SK-MEL-5 (cell line): ENCODE data around the gene TAP2. TPM values are rescaled to one million over a fixed set of nuclear protein-coding genes. Genes with fewer than 3 reads are reported as not detected.
"Not testable (repeated sequence)": the region's sequence is repeated elsewhere in the genome, so short reads cannot be mapped to it uniquely, and the experiment has no call there.

Source experiments
- DNase-seq: peaks from one replicate; pipeline ENCODE4 v3.0.0-alpha.2; 2016; ENCODE audit warnings: low read depth, low spot score
- in situ Hi-C: cut with HindIII; loops from 2 replicates; pipeline ENCODE4 v1.10.0; 2016; ENCODE audit warnings: low sequenced_read_pairs, high pct_unique_total_duplicates, low pct_unique_long_range_greater_than_20kb
- polyA plus RNA-seq, 2 experiments: library from polyadenylated mRNA; depleted of rRNA; stranded (reverse); fragments of >200 nt; gene quantifications; 2 replicates each; pipeline ENCODE4 v1.2.3, GENCODE V29; 2015
- total RNA-seq: library from RNA; depleted of rRNA; stranded (reverse); fragments of >200 nt; shearing (Covaris generic); gene quantifications from 2 replicates; pipeline ENCODE4 v1.2.3, GENCODE V29; 2014; rRNA removed

TAP2 gene
- total RNA-seq = 52.5 and 54.2 TPM in 2 replicates
- 33.3 and 37.1 TPM in 2 replicates for polyA plus RNA-seq (2015; cell fraction: cytosol; rRNA removed)
- 90.6 and 106 TPM in 2 replicates for polyA plus RNA-seq (2015; cell fraction: nucleus; rRNA removed)

DNA sequence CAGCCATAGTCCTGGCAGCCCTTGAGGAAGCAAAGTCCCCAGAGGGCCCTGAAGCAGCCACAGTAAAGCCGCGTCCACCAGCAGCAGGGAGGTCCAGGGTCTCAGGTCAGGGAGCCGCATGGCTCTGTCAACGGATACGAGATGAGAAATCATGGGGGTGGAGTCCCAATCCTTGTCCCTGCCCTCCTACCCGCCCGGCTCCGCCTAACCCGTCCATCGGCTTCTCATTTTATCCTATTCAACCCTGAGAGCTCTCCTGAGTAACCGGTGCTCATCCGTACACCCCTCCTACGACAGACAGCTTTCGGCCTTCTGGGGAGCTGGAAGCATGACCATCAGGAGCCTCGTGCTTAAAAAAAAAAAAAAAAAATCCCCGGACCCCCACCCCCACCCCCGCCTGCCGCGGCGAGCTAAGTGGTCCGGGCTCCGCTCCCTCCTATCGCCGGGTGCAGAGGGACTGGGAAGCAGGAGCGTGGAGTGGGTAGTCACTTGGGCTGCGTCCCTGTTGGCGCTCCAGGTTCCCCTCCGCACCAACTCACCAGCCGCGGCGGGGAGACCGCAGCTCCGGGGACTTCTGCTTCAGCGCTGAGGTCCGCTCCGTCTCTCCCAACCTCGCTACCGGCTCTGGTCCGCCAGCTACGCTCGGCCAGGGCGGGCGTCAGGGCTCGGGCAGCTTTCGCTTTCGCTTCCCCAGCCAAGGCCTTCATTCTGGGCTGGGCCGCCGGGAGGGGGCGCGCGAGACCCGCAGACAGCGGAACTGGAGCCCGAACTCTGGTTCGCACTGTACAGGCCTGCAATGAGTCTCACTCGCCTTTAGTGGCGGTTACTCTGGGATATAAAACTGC, at the start of gene TAP2:
Gene TAP2, minus strand, starts transcription at position 626 of the 845 bp plus-strand sequence. Its CDS starts 506 bp downstream, at position 120.
- DNase-seq = peak; percentile 92
- in situ Hi-C loops = no loop called here

DNA sequence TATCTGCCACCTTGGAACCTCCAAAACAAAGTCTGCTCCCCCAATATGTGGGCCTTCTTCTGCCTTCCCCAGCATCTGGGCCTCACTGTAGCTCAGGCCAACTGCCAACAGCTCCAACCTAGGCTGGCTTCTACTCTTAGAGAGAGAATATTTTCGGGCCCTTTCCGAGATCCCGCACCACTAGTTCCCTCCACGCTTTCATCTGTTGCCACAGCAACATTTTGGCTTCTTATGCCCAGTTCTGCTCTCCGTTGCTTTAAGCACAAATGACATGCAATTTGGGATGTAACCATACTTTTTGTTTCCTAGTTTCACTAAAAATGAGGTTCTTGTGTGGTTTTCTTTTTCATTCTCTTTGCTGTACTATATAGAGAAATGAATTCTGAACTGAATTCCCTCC, 49.1 kb upstream of the TAP2 start:
- DNase-seq = no peak
- in situ Hi-C loops = no loop called here

DNA sequence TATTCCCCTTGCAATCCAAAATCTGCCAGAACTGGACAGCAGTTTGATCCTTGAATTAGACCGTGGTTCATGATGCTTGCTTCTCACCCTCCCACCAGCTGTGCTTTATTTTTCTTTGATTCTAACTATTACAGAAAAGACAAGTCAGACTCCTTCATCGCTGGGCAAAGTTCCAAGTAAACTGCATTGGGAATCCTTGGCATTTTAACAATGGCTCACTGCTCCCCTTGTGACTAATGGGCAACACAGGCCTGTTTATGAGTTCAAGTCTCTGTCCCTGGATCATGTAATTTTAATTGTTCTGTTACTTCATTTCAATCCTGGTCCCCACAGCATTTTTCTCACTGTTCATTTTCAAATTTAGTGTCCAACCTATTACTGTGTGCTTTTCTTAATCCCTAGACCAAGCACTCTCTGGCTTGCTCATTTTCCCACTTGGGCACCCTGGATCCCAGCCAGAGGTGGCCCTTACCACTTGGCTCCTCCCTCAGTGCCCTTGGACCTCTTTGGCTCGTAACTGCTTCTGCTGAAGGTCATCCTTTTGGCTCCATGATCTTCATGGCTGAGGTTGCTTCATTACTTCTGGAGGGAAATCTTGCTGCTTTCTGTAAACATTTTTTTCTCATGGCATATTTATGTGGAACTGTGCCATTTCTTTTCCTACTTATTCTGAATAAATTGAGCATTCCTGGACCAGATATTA, 48.3 kb upstream of the TAP2 start:
- in situ Hi-C loops = no loop called here
- DNase-seq = peak; percentile 59

DNA sequence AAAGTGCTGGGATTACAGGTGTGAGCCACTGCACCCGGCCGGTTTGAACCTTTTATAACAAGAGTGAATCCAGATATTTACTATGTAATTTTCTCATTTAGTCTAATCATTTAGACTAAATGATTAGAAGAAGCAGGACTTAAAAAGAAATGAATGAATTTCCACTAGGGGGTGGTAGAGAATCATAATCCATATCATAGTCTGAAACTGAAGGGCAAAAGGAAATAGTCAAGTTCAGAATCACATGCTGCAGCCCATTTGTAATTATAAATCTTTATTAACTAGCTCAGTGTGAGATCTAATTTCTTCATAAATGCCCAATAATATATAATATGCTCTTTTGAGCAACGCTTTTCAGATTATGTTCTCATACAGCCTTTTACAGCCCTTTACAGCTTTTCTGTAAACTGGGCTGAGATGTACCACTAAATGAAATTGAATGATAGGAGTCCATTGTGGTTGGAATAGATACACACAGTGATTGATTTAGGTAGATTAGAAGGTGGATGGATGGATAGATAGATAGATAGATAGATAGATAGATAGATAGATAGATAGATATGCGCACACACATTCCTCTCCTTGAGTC, 47.3 kb upstream of the TAP2 start:
- in situ Hi-C loops = no loop called here

DNA sequence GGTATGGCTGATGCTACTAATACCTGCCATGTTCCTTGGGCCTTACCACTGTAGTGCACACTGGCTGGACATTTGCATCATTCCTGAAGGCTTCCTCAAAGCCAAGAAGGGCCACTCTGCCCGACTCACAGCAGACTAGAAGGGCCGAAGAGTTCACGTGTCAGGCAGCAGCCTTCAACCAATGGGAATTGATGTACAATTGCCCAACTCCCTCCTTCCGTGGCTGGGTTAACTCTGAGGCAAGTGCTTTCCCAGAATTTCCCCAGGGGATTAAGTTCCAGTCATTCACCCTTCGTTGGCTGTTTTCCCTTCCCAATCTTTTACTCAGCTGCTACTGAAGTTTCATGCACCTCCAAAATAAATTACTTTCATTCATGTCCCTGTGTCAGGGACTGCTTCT, 45.2 kb upstream of the TAP2 start:
- in situ Hi-C loops = no loop called here
- DNase-seq = peak; percentile 66

More for the DNA sequence above, 47.3 kb upstream of the TAP2 start:
- DNase-seq = peak; percentile 79

DNA sequence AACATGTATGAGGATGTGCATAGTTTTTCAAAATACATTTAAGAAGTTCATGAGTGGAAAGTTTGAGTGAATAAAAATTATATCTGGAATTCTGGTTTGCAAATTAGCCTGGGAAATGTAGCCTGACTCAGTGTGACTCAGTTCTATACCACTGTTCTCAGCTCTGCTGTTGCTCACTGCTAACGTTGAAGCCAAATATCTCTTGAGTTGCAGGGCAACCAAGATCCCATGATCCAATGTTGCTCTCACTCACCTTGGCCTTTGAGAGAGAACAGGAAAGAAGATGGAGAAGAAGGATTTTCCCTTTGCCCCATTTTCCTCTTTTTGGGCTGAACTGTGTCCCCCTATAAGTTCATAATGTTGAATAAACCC, 44.3 kb upstream of the TAP2 start:
- no peak for DNase-seq
- in situ Hi-C loops = no loop called here

DNA sequence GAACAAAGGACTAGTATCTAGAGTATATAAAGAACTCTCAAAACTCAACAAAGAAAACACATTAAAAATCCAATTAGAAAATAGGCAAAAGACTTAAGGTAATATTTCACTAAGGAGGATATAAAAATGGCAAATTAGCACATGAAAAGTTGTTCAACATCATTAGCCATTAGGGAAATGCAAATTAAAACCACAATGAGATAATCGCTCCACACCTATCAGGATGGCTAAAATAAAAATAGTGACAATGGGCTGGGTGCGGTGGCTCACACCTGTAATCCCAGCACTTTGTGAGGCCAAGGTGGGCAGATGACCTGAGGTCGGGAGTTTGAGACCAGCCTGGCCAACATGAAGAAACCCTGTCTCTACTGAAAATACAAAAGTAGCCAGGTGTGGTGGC, 42.4 kb upstream of the TAP2 start:
- DNase-seq, in situ Hi-C loops: not testable (repeated sequence)

DNA sequence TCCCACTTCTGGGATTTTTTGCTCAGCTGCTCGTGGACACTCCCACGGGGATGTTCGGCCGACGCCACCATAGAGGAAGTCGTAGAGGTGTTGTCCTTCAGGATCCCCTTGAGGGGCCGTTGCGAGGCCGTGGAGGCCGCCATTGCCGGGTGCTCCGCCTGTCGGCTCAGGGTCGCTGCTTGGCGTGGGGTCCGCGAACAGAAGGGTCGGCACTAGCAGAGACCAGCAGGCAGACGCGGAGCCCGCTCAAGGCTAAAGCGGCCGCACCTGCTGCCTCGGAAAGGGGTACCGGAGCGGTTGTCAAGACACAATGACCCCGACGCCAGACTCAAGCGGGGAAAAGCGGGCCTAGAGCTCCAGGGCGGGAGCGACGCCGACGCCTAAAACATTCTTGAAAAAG, 41.2 kb upstream of the TAP2 start:
- no peak for DNase-seq
- in situ Hi-C loops = no loop called here

DNA sequence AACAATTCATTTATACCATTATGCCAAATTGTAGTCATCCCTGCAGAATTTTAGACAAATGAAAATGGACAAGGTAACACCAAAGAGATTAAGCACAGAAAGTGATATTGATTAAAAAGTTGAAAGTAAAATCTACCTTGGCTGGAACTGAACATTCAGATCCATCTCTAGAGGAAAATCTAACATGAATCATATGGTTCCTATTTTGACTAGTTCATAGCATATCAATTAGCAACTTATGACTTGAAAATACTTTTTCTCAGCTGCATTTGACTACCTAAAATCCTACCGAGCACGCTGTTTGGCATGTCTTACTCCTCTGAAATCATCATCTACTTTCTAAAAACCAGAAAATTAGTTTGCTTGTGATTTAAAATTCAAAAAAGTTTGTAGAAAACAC, 38.1 kb upstream of the TAP2 start:
- DNase-seq = no peak
- in situ Hi-C loops = no loop called here

DNA sequence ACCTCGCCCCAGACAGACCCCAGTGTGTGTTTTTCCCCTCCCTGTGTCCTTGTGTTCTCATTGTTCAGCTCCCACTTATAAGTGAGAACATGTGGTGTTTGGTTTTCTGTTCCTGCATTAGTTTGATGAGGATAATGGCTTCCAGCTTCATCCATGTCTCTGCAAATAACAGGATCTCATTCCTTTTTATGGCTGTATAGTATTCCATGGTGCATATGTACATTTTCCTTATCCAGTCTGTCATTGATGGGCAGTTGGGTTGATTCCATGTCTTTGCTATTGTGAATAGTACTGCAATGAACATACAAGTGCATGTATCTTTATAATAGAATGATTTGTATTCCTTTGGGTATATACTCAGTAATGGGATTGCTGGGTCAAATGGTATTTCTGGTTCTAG, 35.4 kb upstream of the TAP2 start:
- in situ Hi-C loops, DNase-seq: not testable (repeated sequence)

DNA sequence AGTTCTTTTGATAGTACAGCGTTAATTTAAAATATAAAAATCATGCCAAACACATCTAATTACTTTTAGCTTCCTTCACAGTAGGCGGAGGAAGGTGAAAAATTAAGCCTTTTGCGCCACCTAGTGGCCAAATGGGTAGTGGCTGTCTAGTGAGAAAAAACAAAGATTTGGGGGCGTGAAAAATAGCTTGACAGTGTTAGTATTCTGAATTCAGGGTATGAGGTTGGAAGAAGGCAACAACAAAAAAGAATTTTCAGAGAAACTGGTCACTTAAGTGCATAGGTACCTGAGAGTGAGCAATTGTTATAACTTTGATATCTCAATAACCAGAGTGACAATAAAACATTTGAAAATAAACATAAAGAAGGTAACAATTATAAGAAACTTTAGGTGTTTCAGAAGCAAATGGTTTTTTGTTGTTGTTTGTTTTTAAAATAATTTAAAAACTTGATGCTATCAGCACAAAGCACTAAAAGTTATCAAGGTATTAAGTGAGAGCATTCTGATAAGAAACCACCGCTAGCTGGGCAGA, 29.8 kb upstream of the TAP2 start:
- in situ Hi-C loops = no loop called here
- peak; percentile 81 for DNase-seq

DNA sequence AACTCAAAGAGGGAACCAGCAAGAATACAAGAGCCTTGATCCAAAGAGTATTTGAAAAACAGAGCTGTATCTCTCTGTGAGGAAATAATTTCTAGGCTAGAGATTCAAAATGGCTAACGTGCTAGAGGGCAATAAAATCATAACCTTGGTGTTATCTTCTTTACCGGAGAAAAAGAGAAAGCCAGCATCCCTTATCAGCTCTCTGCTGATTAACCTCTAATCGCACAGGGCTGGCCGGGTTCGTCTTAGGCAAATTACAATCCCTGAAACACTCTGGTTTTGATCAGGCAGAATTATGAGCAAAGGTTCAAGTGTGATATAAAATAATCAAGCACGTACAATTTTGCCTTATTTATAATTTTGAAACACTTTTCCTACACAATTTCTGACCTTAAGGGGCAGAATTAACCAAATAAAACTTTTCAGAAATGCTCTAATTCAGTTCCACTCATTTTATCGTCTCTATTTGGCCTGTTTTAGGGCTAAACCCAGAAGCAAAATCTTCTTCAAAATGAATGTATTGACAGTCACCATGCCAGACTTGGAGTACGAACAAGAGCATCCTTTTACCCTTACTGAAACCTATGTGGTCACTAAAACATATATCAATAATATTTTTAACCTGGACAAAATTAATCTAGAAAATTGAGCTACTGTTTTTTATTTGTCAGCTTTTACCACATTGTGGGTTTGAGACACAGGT, 29.2 kb upstream of the TAP2 start:
- in situ Hi-C loops = no loop called here
- no peak for DNase-seq

DNA sequence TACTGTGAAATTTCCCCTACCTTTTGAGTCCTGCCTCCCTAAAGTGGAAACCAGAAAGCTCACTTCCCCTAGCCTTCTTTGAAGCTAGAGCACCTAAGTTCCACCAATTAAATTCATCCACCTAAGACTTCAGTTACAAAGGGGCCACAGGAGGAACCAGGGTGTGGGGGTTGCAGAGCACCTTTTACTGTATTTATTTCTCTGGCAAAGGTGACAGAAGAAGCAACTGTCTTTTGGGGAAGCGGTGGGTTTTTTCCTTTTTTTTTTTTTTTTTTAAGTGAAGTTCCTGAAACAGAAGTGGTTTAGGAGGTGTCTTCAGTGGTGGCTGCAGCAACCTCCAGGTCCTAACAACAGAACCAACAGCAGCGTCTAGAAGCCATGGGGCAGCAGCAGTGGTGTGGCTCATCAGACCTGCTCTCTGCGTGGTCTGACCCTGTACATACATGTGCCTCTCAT, 28.5 kb upstream of the TAP2 start:
- in situ Hi-C loops = no loop called here
- no peak for DNase-seq

DNA sequence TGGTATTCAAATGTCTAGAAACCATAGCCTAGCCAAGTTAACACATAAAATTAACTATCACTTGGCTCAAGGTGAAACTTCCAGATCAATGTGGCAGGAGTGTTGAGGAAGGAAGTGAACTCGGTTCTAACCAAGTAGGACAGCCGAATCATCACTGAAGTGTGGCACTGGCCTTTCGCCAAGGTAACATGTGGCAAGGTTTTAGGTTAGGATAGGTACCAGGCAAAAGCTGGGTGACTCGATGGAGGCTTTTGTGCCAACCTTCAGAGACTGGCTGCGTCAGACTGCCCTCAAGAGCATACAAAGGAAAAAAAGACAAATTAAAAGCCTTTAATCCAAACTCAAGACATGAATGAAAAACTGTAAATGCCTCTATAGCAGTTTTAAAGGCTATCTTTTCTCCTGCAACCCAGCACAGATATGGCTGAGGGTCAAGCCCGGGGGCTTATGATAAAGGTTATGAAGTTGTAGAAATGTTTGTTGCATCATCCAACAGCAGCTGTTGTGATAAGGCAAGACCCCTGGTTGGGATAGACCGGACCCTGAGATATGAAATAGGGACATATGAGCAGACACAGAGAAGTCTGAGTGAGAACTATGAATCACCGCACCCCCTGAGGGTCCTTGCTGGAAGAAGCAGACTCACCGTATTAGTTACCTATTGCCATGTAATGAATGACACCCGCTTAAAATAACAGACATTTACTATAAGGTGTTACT, 27.3 kb upstream of the TAP2 start:
- no peak for DNase-seq
- in situ Hi-C loops = no loop called here

DNA sequence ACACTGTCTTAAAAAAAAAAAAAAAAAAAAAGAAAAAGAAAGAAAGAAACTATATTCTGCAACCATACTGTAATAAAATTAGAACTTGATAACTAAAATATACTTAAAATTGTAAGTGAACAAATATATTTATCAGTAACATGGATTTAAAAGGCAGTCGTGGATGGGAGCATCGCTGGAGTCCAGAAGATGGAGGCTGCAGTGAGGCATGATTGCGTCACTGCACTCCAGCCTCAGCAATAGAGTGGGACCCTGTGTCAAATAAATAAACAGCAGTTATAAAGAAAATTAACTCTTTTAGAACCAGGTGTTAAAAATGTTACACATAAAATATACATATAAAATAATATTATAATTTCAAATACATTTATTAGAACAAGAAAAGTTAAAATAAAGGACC, 24.2 kb upstream of the TAP2 start:
- DNase-seq = no peak
- in situ Hi-C loops = no loop called here

DNA sequence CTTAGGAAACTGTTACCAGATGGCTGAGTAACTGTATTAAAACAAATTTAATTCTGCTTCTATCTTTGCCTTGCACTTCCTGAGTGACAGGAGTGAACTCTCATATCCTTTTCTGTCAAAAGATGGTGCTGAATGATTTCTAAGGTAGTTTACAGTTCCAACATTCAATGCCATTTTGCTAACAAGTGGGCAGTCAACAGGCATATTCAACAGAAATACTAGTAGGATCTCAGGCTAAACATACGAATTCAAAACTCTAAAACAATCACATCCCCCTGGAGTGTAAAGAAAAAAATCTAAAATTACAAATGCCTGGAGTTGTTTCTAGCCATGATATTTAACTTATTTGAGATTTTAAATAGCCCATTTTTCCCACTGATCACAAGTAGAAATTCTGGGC, 22.1 kb upstream of the TAP2 start:
- in situ Hi-C loops = no loop called here
- DNase-seq = no peak

DNA sequence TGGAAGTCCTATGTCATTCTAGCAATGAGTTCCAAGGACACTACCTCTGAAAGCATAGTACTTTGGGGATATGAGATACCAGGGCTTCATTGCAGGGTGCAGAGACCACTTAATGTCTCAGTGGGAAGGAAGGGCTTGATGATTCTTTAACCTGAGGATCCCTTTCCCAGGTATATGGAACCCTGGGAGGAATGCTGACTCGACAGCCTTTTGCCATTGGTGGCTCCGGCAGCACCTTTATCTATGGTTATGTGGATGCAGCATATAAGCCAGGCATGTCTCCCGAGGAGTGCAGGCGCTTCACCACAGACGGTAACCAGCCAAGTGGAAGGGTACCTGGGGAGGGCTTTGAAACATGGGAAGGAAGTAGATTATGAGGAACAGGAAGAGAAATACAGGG, 19.7 kb upstream of the TAP2 start:
- no peak for DNase-seq
- in situ Hi-C loops = no loop called here
